ENCODE data around the gene LANCL3.

DNA sequence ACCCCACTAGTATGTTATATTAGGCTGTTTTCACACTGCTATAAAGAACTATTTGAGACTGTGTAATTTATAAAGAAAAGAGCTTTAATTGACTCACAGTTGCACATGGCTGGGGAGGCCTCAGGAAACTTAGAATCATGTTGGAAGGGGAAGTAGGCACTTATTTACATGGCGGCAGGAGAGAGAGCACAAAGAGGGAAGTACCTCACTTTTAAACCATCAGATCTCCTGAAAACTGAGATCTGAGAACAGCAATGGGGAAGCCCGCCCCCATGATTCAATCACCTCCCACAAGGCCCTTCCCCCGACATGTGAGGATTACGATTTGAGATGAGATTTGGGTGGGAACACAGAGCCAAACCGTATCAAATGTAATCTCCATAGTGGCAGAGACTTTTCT, 68.7 kb downstream of the LANCL3 start:
- TF ChIP-seq CTCF (IDR thresholded peaks at IDR 0.05; ENCODE audit: insufficient read depth, low read length, poor library complexity, severe bottlenecking) (no peak), EZH2phosphoT487 (conservative IDR thresholded peaks at IDR 0.05; ENCODE audit: low read length) (no peak)

Measured in SU-DHL-6 (cell line).